ENCODE data around the gene CLRN3.
A peak's percentile ranks its signal among the peaks of the same experiment; 100 is the strongest.

Gene CLRN3

GRCh38 chr10:127908959-127909267 lies 16.2 kb upstream of the CLRN3 start:
- H2AK5ac ChIP-seq (ENCODE audit: low read length) = peak overlapping the region; percentile 47
- peaks cover 4% of the 10 kb centered on the region for H3K79me2 ChIP-seq (ENCODE audit: control insufficient read depth, insufficient read depth, low read length, poor library complexity)
- H4K12ac ChIP-seq (ENCODE audit: low read depth, low read length) = no peak overlapping the region
- H3K4me3 ChIP-seq (ENCODE audit: low read depth, low read length) = no peak overlapping the region
- peaks cover 18% of the 10 kb centered on the region for H3K79me1 ChIP-seq (ENCODE audit: low read length)
- H3K27me3 ChIP-seq (ENCODE audit: insufficient read depth, low read length) = no peaks in the 10 kb centered on the region
- no peaks in the 10 kb centered on the region for H3K36me3 ChIP-seq (ENCODE audit: control insufficient read depth in 1 of 2, insufficient read depth in 2 of 2, low read length in 2 of 2)
- no CpG with 5 or more reads among the region's 8 CpGs for WGBS (ENCODE audit: extremely low coverage, insufficient coverage, insufficient read length)
- peaks cover 15 to 31% of the 10 kb centered on the region in 2 experiments for H3K4me1 ChIP-seq (ENCODE audit: control insufficient read depth in 1 of 2, insufficient read depth in 2 of 2, low read length in 2 of 2)
- H2AFZ ChIP-seq (ENCODE audit: insufficient read depth, low read length, poor library complexity) = peak overlapping the region; percentile 0
- H3K14ac ChIP-seq (ENCODE audit: low read length) = peak overlapping the region; percentile 54
- H2BK5ac ChIP-seq (ENCODE audit: low read depth, low read length, poor library complexity) = peak overlapping the region; percentile 49
- DNase-seq = no peak
- H3K9ac ChIP-seq (ENCODE audit: low read length) = no peak overlapping the region
- H4K91ac ChIP-seq (ENCODE audit: low read depth, low read length) = peak overlapping the region; percentile 91
- H3K18ac ChIP-seq (ENCODE audit: low read length) = peak overlapping the region; percentile 44
- H2BK12ac ChIP-seq (ENCODE audit: low read length) = peak overlapping the region; percentile 43
- H2BK120ac ChIP-seq (ENCODE audit: insufficient read depth, low read length, poor library complexity) = peak overlapping the region; percentile 77
- no peak overlapping the region for H3K4me2 ChIP-seq (ENCODE audit: low read length)
- H3K23ac ChIP-seq (ENCODE audit: low read length) = no peak overlapping the region
- peaks cover 3% of the 10 kb centered on the region for H3K9me3 ChIP-seq (ENCODE audit: insufficient read depth, low read depth, low read length)
- peak overlapping the region; percentile 31 for H4K8ac ChIP-seq (ENCODE audit: low read depth, low read length)
- H3K4ac ChIP-seq (ENCODE audit: low read depth, low read length) = peak overlapping the region; percentile 27
- H3K27ac ChIP-seq (ENCODE audit: low read depth, low read length) = peak overlapping the region; percentile 48

- H3K18ac ChIP-seq (ENCODE audit: low read length) = no peak overlapping the region
- no peak overlapping the region for H3K9ac ChIP-seq (ENCODE audit: low read length)
- peak overlapping the region; percentile 83 for H3K4me2 ChIP-seq (ENCODE audit: low read length)
- peak overlapping the region; percentile 85 for H4K91ac ChIP-seq (ENCODE audit: low read depth, low read length)
- no peak overlapping the region for H4K12ac ChIP-seq (ENCODE audit: low read depth, low read length)
- H3K4me3 ChIP-seq (ENCODE audit: low read depth, low read length) = no peak overlapping the region
- H3K36me3 ChIP-seq (ENCODE audit: control insufficient read depth in 1 of 2, insufficient read depth in 2 of 2, low read length in 2 of 2) = no peaks in the 10 kb centered on the region
- peak; percentile 89 to 93 for DNase-seq
- H2AFZ ChIP-seq (ENCODE audit: insufficient read depth, low read length, poor library complexity) = no peak overlapping the region
- H2BK5ac ChIP-seq (ENCODE audit: low read depth, low read length, poor library complexity) = no peak overlapping the region
- no peak overlapping the region for H2BK120ac ChIP-seq (ENCODE audit: insufficient read depth, low read length, poor library complexity)
- WGBS (ENCODE audit: extremely low coverage, insufficient coverage, insufficient read length) = no CpG with 5 or more reads among the region's 13 CpGs
- peaks cover 15 to 26% of the 10 kb centered on the region in 2 experiments for H3K4me1 ChIP-seq (ENCODE audit: control insufficient read depth in 1 of 2, insufficient read depth in 2 of 2, low read length in 2 of 2)
- no peak overlapping the region for H4K8ac ChIP-seq (ENCODE audit: low read depth, low read length)
- peaks cover 4% of the 10 kb centered on the region for H3K79me2 ChIP-seq (ENCODE audit: control insufficient read depth, insufficient read depth, low read length, poor library complexity)
- peak overlapping the region; percentile 22 for H3K27ac ChIP-seq (ENCODE audit: low read depth, low read length)
- peaks cover 3% of the 10 kb centered on the region for H3K9me3 ChIP-seq (ENCODE audit: insufficient read depth, low read depth, low read length)
- H3K79me1 ChIP-seq (ENCODE audit: low read length) = peaks cover 18% of the 10 kb centered on the region
- no peaks in the 10 kb centered on the region for H3K27me3 ChIP-seq (ENCODE audit: insufficient read depth, low read length)
- H3K23ac ChIP-seq (ENCODE audit: low read length) = no peak overlapping the region
- no peak overlapping the region for H2BK12ac ChIP-seq (ENCODE audit: low read length)
- H3K4ac ChIP-seq (ENCODE audit: low read depth, low read length) = no peak overlapping the region
- no peak overlapping the region for H2AK5ac ChIP-seq (ENCODE audit: low read length)
- H3K14ac ChIP-seq (ENCODE audit: low read length) = no peak overlapping the region
These were observed 15.6 kb upstream of the CLRN3 start for GRCh38 chr10:127908106-127908958.

- Histone ChIP-seq H3K4me3 (ENCODE audit: low read depth, low read length) (peak overlapping the region; percentile 78), H2BK12ac (ENCODE audit: low read length) (peak overlapping the region; percentile 1), H3K79me1 (ENCODE audit: low read length) (peaks cover 18% of the 10 kb centered on the region), H3K4me1 (ENCODE audit: control insufficient read depth in 1 of 2, insufficient read depth in 2 of 2, low read length in 2 of 2) (peaks cover 15 to 26% of the 10 kb centered on the region in 2 experiments), H2BK5ac (ENCODE audit: low read depth, low read length, poor library complexity) (peak overlapping the region; percentile 41), H3K23ac (ENCODE audit: low read length) (no peak overlapping the region), H3K4me2 (ENCODE audit: low read length) (peak overlapping the region; percentile 83), H2AFZ (ENCODE audit: insufficient read depth, low read length, poor library complexity) (peak overlapping the region; percentile 42), H3K27ac (ENCODE audit: low read depth, low read length) (no peak overlapping the region), H4K12ac (ENCODE audit: low read depth, low read length) (no peak overlapping the region), H2AK5ac (ENCODE audit: low read length) (peak overlapping the region; percentile 87), H3K27me3 (ENCODE audit: insufficient read depth, low read length) (no peaks in the 10 kb centered on the region), H3K14ac (ENCODE audit: low read length) (peak overlapping the region; percentile 71), H3K9ac (ENCODE audit: low read length) (peak overlapping the region; percentile 48), H3K79me2 (ENCODE audit: control insufficient read depth, insufficient read depth, low read length, poor library complexity) (peaks cover 4% of the 10 kb centered on the region), H3K36me3 (ENCODE audit: control insufficient read depth in 1 of 2, insufficient read depth in 2 of 2, low read length in 2 of 2) (no peaks in the 10 kb centered on the region), H2BK120ac (ENCODE audit: insufficient read depth, low read length, poor library complexity) (peak overlapping the region; percentile 75), H4K91ac (ENCODE audit: low read depth, low read length) (peak overlapping the region; percentile 85), H3K18ac (ENCODE audit: low read length) (peak overlapping the region; percentile 84), H4K8ac (ENCODE audit: low read depth, low read length) (peak overlapping the region; percentile 57), H3K4ac (ENCODE audit: low read depth, low read length) (peak overlapping the region; percentile 37), H3K9me3 (ENCODE audit: insufficient read depth, low read depth, low read length) (peaks cover 3% of the 10 kb centered on the region)
- DNase-seq = no peak
- no CpG with 5 or more reads among the region's 65 CpGs for WGBS (ENCODE audit: extremely low coverage, insufficient coverage, insufficient read length)
These were observed 14.8 kb upstream of the CLRN3 start for GRCh38 chr10:127907411-127908105.

GRCh38 chr10:127906548-127907377 lies 14.0 kb upstream of the CLRN3 start, which contains the start of gene PTPRE:
PTPRE (plus strand) TSS chr10:127907103; CDS start chr10:128040882, 133,779 bp downstream.
- no CpG with 5 or more reads among the region's 78 CpGs for WGBS (ENCODE audit: extremely low coverage, insufficient coverage, insufficient read length)

More at GRCh38 chr10:127906548-127907377, 14.0 kb upstream of the CLRN3 start, which contains the start of gene PTPRE:
- peaks cover 18% of the 10 kb centered on the region for H3K79me1 ChIP-seq (ENCODE audit: low read length)
- peak within 1 kb of the TSS; percentile 37 for H3K4ac ChIP-seq (ENCODE audit: low read depth, low read length)
- H4K12ac ChIP-seq (ENCODE audit: low read depth, low read length) = no peak within 1 kb of the TSS
- peak; percentile 61 to 83 for DNase-seq
- H3K4me2 ChIP-seq (ENCODE audit: low read length) = peak within 1 kb of the TSS; percentile 83
- H2AFZ ChIP-seq (ENCODE audit: insufficient read depth, low read length, poor library complexity) = peak within 1 kb of the TSS; percentile 42
- H2BK12ac ChIP-seq (ENCODE audit: low read length) = peak within 1 kb of the TSS; percentile 1
- H3K18ac ChIP-seq (ENCODE audit: low read length) = peak within 1 kb of the TSS; percentile 84
- peak within 1 kb of the TSS; percentile 78 for H3K4me3 ChIP-seq (ENCODE audit: low read depth, low read length)
- no peaks in the 10 kb centered on the region for H3K27me3 ChIP-seq (ENCODE audit: insufficient read depth, low read length)
- H4K91ac ChIP-seq (ENCODE audit: low read depth, low read length) = peak within 1 kb of the TSS; percentile 85
- peak within 1 kb of the TSS; percentile 57 for H4K8ac ChIP-seq (ENCODE audit: low read depth, low read length)
- no peak within 1 kb of the TSS for H3K23ac ChIP-seq (ENCODE audit: low read length)
- peaks cover 3% of the 10 kb centered on the region for H3K9me3 ChIP-seq (ENCODE audit: insufficient read depth, low read depth, low read length)
- H3K36me3 ChIP-seq (ENCODE audit: control insufficient read depth in 1 of 2, insufficient read depth in 2 of 2, low read length in 2 of 2) = no peaks in the 10 kb centered on the region
- H3K9ac ChIP-seq (ENCODE audit: low read length) = peak within 1 kb of the TSS; percentile 48
- peak within 1 kb of the TSS; percentile 71 for H3K14ac ChIP-seq (ENCODE audit: low read length)
- H3K27ac ChIP-seq (ENCODE audit: low read depth, low read length) = no peak within 1 kb of the TSS
- H2AK5ac ChIP-seq (ENCODE audit: low read length) = peak within 1 kb of the TSS; percentile 87
- peaks cover 15 to 26% of the 10 kb centered on the region in 2 experiments for H3K4me1 ChIP-seq (ENCODE audit: control insufficient read depth in 1 of 2, insufficient read depth in 2 of 2, low read length in 2 of 2)
- peaks cover 4% of the 10 kb centered on the region for H3K79me2 ChIP-seq (ENCODE audit: control insufficient read depth, insufficient read depth, low read length, poor library complexity)
- H2BK5ac ChIP-seq (ENCODE audit: low read depth, low read length, poor library complexity) = peak within 1 kb of the TSS; percentile 41
- peak within 1 kb of the TSS; percentile 75 for H2BK120ac ChIP-seq (ENCODE audit: insufficient read depth, low read length, poor library complexity)

Data from trophoblast cell (in vitro differentiated cells and primary cell).